K562 (cell line): Measurements from ENCODE around the gene PACS2. TPM values are rescaled to one million over a fixed set of nuclear protein-coding genes. Genes with fewer than 3 reads are reported as not detected.
A peak's percentile ranks its signal among the peaks of the same experiment; 100 is the strongest.

ENCODE experiments used
- ATAC-seq: fragments of 200-7000 bp; cut with Tn5 transposase; 3 replicates; pipeline ENCODE4 v1.9.1; 2020; ENCODE audit warnings: moderate library complexity
- BruUV-seq: library from RNA; stranded (reverse); fragments of 400-500 nt; replicated peaks from 2 replicates; lab custom pipeline; 2021; lab: Mats Ljungman, UMichigan
- CTCF ChIA-PET: fragments of 300-600 bp; formaldehyde crosslinking; extraction: SDS; loops from one replicate; lab custom pipeline; 2021; ENCODE audit warnings: low intra/inter-chr PET ratio; lab: Yijun Ruan, JAX
- POLR2A ChIA-PET: fragments of 300-600, 350-650 bp; sonication (Branson Sonifier 250); formaldehyde crosslinking; extraction: SDS; loops from one replicate; lab custom pipeline; 2021; ENCODE audit warnings: antibody characterized with exemption, inconsistent platforms; lab: Yijun Ruan, JAX
- DNase-seq, 4 experiments: peaks; one replicate each; pipeline versions ENCODE4 v3.0.0 to v3.0.0-alpha.2; 2011 to 2018; ENCODE audit warnings: low spot score in 3 of 4, mixed read lengths in 3 of 4; ENCODE audit errors: extremely low read depth in 1 of 4
- FAIRE-seq: peaks from 2 replicates; lab custom pipeline; 2011; peaks lifted over from hg19 to GRCh38; lab: Jason Lieb, UNC
- H2AFZ ChIP-seq: 2 replicates; pipeline ENCODE4 v1.6.0; 2011; ENCODE audit warnings: low read depth, low read length, control low read depth, inconsistent platforms
- H3K27ac ChIP-seq: fragments of 200-600 bp; 3 replicates; pipeline ENCODE4 v1.8.0; 2011; ENCODE audit warnings: low read depth, mild to moderate bottlenecking, control low read depth, inconsistent platforms, low read length, moderate library complexity, mixed read lengths; ENCODE audit errors: extremely low read depth
- H3K27me3 ChIP-seq, 2 experiments: fragments of 300-600 bp in 1 of 2; 2 replicates in 1 of 2; 3 replicates in 1 of 2; pipeline versions ENCODE4 v1.6.0 to v1.8.0; 2011; ENCODE audit warnings: inconsistent platforms in 2 of 2, low read length in 2 of 2, mild to moderate bottlenecking in 1 of 2, mixed read lengths in 1 of 2, moderate library complexity in 1 of 2; ENCODE audit not compliant: control insufficient read depth in 2 of 2, insufficient read depth in 2 of 2
- H3K36me3 ChIP-seq: fragments of 300-600 bp; 3 replicates; pipeline ENCODE4 v1.8.0; 2011; ENCODE audit warnings: mild to moderate bottlenecking, low read length, inconsistent platforms; ENCODE audit not compliant: control insufficient read depth, insufficient read depth
- H3K4me1 ChIP-seq, 2 experiments: fragments of 200-600 bp in 1 of 2; replicated peaks in 1 of 2; 2 replicates in 1 of 2; 3 replicates in 1 of 2; pipeline versions ENCODE4 v1.5.1 to v1.8.0; 2011; ENCODE audit warnings: inconsistent platforms in 2 of 2, low read length in 2 of 2, mild to moderate bottlenecking in 1 of 2, mixed read lengths in 1 of 2, moderate library complexity in 1 of 2; ENCODE audit not compliant: control insufficient read depth in 2 of 2, insufficient read depth in 2 of 2
- H3K4me2 ChIP-seq: 2 replicates; pipeline ENCODE4 v1.6.1; 2011; ENCODE audit warnings: low read length, control low read depth, inconsistent platforms, mixed read lengths; ENCODE audit not compliant: insufficient read depth
- H3K4me3 ChIP-seq: fragments of 200-600 bp; sonication (generic), shearing (Covaris generic); 2 replicates; pipeline ENCODE4 v1.5.1; 2016; ENCODE audit warnings: control low read depth, inconsistent platforms
- H3K79me2 ChIP-seq: fragments of 200-600 bp; 3 replicates; pipeline ENCODE4 v1.8.0; 2011; ENCODE audit warnings: low read length, inconsistent platforms; ENCODE audit not compliant: control insufficient read depth, insufficient read depth
- H3K9ac ChIP-seq, 2 experiments: 2 replicates each; pipeline versions ENCODE4 v1.6.0 to v1.6.1; 2011; ENCODE audit warnings: low read depth in 2 of 2, low read length in 2 of 2, control low read depth in 1 of 2, inconsistent platforms in 1 of 2, mild to moderate bottlenecking in 1 of 2, mixed read lengths in 1 of 2; ENCODE audit not compliant: insufficient read depth in 1 of 2
- H3K9me1 ChIP-seq: one replicate; pipeline ENCODE4 v1.6.0; 2011; ENCODE audit warnings: inconsistent platforms, mild to moderate bottlenecking, low read length, moderate library complexity; ENCODE audit not compliant: control insufficient read depth, insufficient read depth
- H3K9me3 ChIP-seq: replicated peaks from 2 replicates; pipeline ENCODE4 v1.5.1; 2011; ENCODE audit warnings: low read depth, low read length, inconsistent platforms; ENCODE audit not compliant: control insufficient read depth, insufficient read depth
- H4K20me1 ChIP-seq: replicated peaks from 2 replicates; pipeline ENCODE4 v1.6.1; 2011; ENCODE audit warnings: low read length, inconsistent platforms, mixed read lengths; ENCODE audit not compliant: control insufficient read depth, insufficient read depth
- HMG20A ChIP-seq: fragments of 450-650 bp; formaldehyde crosslinking; conservative IDR thresholded peaks from 2 replicates; pipeline ENCODE4 v1.4.0; 2020; ENCODE audit warnings: mild to moderate bottlenecking, mixed read lengths
- HNRNPH1 ChIP-seq: fragments of 200-400 bp; formaldehyde crosslinking; optimal IDR thresholded peaks from 2 replicates; pipeline ENCODE3; 2017; ENCODE audit warnings: low read depth, mild to moderate bottlenecking, low read length, moderate library complexity
- NR2C1 ChIP-seq, 2 experiments: fragments of 450-650 bp; IDR thresholded peaks; 2 replicates each; pipeline ENCODE4 v1.6.1; 2017; ENCODE audit warnings: mild to moderate bottlenecking in 2 of 2, antibody characterized with exemption in 1 of 2, inconsistent platforms in 1 of 2, missing compliant biosample characterization in 1 of 2, missing genetic modification characterization in 1 of 2
- PCBP2 ChIP-seq: fragments of 200-400 bp; formaldehyde crosslinking; IDR thresholded peaks from 2 replicates; pipeline ENCODE4 v1.6.1; 2018; ENCODE audit warnings: low read length, low read depth, mild to moderate bottlenecking, moderate library complexity; ENCODE audit not compliant: poor library complexity, severe bottlenecking
- POLR2G ChIP-seq: fragments of 200-400 bp; formaldehyde crosslinking; IDR thresholded peaks from 2 replicates; pipeline ENCODE4 v1.6.1; 2017; ENCODE audit warnings: low read depth, mild to moderate bottlenecking, antibody characterized with exemption, low read length, moderate library complexity
- SRSF1 ChIP-seq: fragments of 200-400 bp; formaldehyde crosslinking; IDR thresholded peaks from 2 replicates; pipeline ENCODE4 v1.6.1; 2017; ENCODE audit warnings: mild to moderate bottlenecking, low read depth, low read length, moderate library complexity
- TOE1 ChIP-seq, 2 experiments: fragments of 450-650 bp in 1 of 2; sonication (generic) in 1 of 2; formaldehyde crosslinking in 1 of 2; IDR thresholded peaks; 2 replicates each; pipeline versions ENCODE4 v1.7.1 to v1.8.0; 2016 to 2022; ENCODE audit warnings: borderline replicate concordance in 2 of 2, mild to moderate bottlenecking in 2 of 2, antibody characterized with exemption in 1 of 2, inconsistent platforms in 1 of 2, low read depth in 1 of 2, missing genetic modification reagents in 1 of 2, moderate library complexity in 1 of 2
- ZNF561 ChIP-seq: fragments of 450-650 bp; formaldehyde crosslinking; conservative IDR thresholded peaks from 2 replicates; pipeline ENCODE4 v1.4.0; 2020; ENCODE audit warnings: mild to moderate bottlenecking, moderate library complexity
- ZNF695 ChIP-seq: fragments of 450-650 bp; formaldehyde crosslinking; IDR thresholded peaks from 2 replicates; pipeline ENCODE4 v1.4.0; 2020; ENCODE audit warnings: mild to moderate bottlenecking, moderate library complexity
- ZNF717 ChIP-seq: fragments of 250-450 bp; sonication (Bioruptor Pico); IDR thresholded peaks from 2 replicates; pipeline ENCODE4 v1.5.0; 2021
- WGBS: fragments of 100-300 bp; shearing (Covaris generic); methylation state at CpG from one replicate; pipeline ENCODE4 v1.1.6; 2016; ENCODE audit warnings: low coverage, mixed read lengths; ENCODE audit not compliant: insufficient coverage; ENCODE audit errors: missing lambda C conversion rate; 5-methylcytosine and 5-hydroxymethylcytosine counted together
- in situ Hi-C: fragments of 300-500 bp; cut with MboI; formaldehyde crosslinking; loops from 4 replicates; pipeline ENCODE4 v1.15.0; 2018; ENCODE audit warnings: inconsistent platforms, mixed read lengths
- intact Hi-C: fragments of 100-400 bp; cut with micrococcal nuclease; formaldehyde crosslinking; loops from 2 replicates; pipeline ENCODE4 v1.14.2; 2022
- polyA plus RNA-seq, 8 experiments: library from polyadenylated mRNA; depleted of rRNA in 4 of 8; stranded (reverse) in 5 of 8; unstranded in 3 of 8; fragments of >200 nt; fragmentation: Nextera tagmentation in 2 of 8; fragmentation: Illumina TruSeq in 1 of 8; extraction: Ambion mirVana in 2 of 8; extraction: Trizol in 1 of 8; gene quantifications; 2 replicates each; pipeline versions ENCODE4 v1.2.1 to v1.2.3, GENCODE V29; 2011 to 2014; ENCODE audit warnings: inconsistent platforms in 1 of 8, missing spikeins in 1 of 8
- total RNA-seq, 7 experiments: library from RNA; depleted of rRNA in 6 of 7; stranded (reverse); fragments of >200 nt in 6 of 7; fragmentation: Illumina TruSeq in 2 of 7; extraction: Trizol in 2 of 7; gene quantifications; 2 replicates each; pipeline versions ENCODE4 v1.2.1 to v1.2.3, GENCODE V29; 2011 to 2021; ENCODE audit warnings: low replicate concordance in 1 of 7
- TF ChIP-seq, protein P1 (sequence below), 2 experiments: fragments of 450-650 bp; IDR thresholded peaks; 2 replicates each; pipeline ENCODE4 v1.6.1; 2016

PACS2 gene
- total and polyA plus RNA-seq, 9 of the 15 experiments (the other 6 are each of a cell fraction or from before 2014, with no cell fraction given) = 0.11 to 20.8 (median 9.9) TPM

DNA sequence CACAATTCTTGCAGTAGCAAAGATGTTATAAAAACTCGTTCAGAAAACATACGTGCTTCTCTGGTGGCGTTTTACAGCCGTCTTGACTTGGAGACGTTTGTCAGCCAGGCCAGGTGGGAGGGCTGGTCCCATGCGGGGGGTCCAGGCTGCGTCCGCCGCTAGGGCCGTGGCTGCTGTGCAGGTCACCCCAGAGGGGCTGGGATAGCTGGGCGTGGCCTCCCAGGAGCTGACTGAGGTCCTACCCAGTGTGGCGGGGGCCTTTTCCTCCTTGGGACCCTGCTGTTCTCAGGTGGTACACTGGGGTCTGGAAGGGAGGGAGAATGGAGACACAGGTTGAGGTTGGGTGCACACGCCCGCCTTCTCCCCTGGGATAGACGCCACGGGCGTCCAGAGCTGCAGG lies 130.3 kb downstream of the PACS2 start:
- POLR2A ChIA-PET = no interaction called here
- CTCF ChIA-PET = no interaction called here
- no peak for ATAC-seq
- Histone ChIP-seq H3K79me2 (peaks cover 5% of the 10 kb centered on the region; the same call in 1 of the 3 replicates), H2AFZ (no peak overlapping the region), H3K4me1 (peaks cover 0 to 52% of the 10 kb centered on the region in 2 experiments; a peak in 2 of 5 replicates), H4K20me1 (0 out of 2 replicates have a peak, but pooled peaks cover 4% of the 10 kb centered on the region), H3K27me3 (no peaks in the 10 kb centered on the region), H3K9ac (no peak overlapping the region), H3K9me1 (no peaks in the 10 kb centered on the region), H3K27ac (no peak overlapping the region), H3K4me2 (no peak overlapping the region), H3K4me3 (no peak overlapping the region), H3K36me3 (peaks cover 43% of the 10 kb centered on the region; the same call in 1 of the 3 replicates), H3K9me3 (no peaks in the 10 kb centered on the region)
- no peak for TF ChIP-seq NR2C1 (IDR thresholded peaks at IDR 0.05)
- TF ChIP-seq NR2C1 (tag; IDR thresholded peaks at IDR 0.05) = no peak
- no peak for TF ChIP-seq SRSF1
- TF ChIP-seq HMG20A = no peak
- TF ChIP-seq ZNF561 = no peak
- no peak for TF ChIP-seq HNRNPH1
- DNase-seq = no peak
- no peak for FAIRE-seq
- 93% methylated on average over 5 of the region's 17 CpGs for WGBS
- in situ Hi-C loops = no loop called here
- no TSS peak for BruUV-seq
- intact Hi-C loops = loop anchor here (5.0 kb wide), 1 partner anchor 42 kb away; the partner anchor contains the start of gene CRIP1

DNA sequence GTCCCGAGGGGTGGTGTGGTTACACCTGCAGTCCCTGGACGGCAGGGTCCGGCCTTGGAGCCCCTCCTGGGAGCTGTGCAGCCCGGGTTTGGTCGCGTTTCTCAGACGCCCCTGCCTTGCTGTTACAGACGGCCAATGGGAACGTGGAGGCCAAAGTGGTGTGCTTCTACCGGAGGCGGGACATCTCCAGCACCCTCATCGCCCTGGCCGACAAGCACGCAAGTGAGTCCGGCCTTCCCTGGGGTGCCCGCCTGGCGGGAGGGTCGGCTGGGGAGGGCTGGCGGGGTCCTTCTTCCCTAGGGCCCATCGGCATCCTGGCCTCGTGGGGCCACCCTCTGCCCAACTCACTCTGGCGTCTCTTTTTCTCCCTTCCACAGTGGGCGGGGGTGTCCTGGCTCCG lies 130.7 kb downstream of the PACS2 start:
- H4K20me1 ChIP-seq = 0 out of 2 replicates have a peak, but pooled peaks cover 2% of the 10 kb centered on the region
- no peak overlapping the region for H3K9ac ChIP-seq
- FAIRE-seq (no peak), ATAC-seq (no peak), DNase-seq (no peak)
- H3K9me3 ChIP-seq = no peaks in the 10 kb centered on the region
- peaks cover 44% of the 10 kb centered on the region; the same call in 1 of the 3 replicates for H3K36me3 ChIP-seq
- ChIA-PET POLR2A (no interaction called here), CTCF (no interaction called here)
- no peaks in the 10 kb centered on the region for H3K27me3 ChIP-seq
- intact Hi-C loops = loop anchor here (5.0 kb wide), 1 partner anchor 42 kb away; the partner anchor contains the start of gene CRIP1
- H3K4me1 ChIP-seq = peaks cover 0 to 47% of the 10 kb centered on the region in 2 experiments; a peak in 2 of 5 replicates
- no TSS peak for BruUV-seq
- H3K4me2 ChIP-seq = no peak overlapping the region
- H3K4me3 ChIP-seq = no peak overlapping the region
- TF ChIP-seq ZNF717 (CRISPR knock-in tag) (no peak), POLR2G (0 out of 2 replicates have a peak, but pooled peaks have one; percentile 41), ZNF695 (CRISPR knock-in tag) (no peak), PCBP2 (no peak), TOE1 (IDR thresholded peaks at IDR 0.05; ENCODE audit: borderline replicate concordance) (no peak), TOE1 (CRISPR knock-in tag; IDR thresholded peaks at IDR 0.05; ENCODE audit: borderline replicate concordance, low read depth) (no peak)
- TF ChIP-seq, protein P1, sequence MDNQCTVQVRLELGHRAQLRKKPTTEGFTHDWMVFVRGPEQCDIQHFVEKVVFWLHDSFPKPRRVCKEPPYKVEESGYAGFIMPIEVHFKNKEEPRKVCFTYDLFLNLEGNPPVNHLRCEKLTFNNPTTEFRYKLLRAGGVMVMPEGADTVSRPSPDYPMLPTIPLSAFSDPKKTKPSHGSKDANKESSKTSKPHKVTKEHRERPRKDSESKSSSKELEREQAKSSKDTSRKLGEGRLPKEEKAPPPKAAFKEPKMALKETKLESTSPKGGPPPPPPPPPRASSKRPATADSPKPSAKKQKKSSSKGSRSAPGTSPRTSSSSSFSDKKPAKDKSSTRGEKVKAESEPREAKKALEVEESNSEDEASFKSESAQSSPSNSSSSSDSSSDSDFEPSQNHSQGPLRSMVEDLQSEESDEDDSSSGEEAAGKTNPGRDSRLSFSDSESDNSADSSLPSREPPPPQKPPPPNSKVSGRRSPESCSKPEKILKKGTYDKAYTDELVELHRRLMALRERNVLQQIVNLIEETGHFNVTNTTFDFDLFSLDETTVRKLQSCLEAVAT (IDR thresholded peaks at IDR 0.05) = no peak
- no peaks in the 10 kb centered on the region for H3K9me1 ChIP-seq
- 87% methylated on average over 10 of the region's 24 CpGs for WGBS
- no peak overlapping the region for H3K27ac ChIP-seq
- no peak overlapping the region for H2AFZ ChIP-seq
- in situ Hi-C loops = no loop called here
- 0 out of 3 replicates have a peak, but pooled peaks cover 5% of the 10 kb centered on the region for H3K79me2 ChIP-seq
